Body of pancreas (tissue), 4 donors: ENCODE data around the gene FIBCD1.

Experiments
- CTCF ChIP-seq, 7 experiments: fragments of 450-650 bp in 4 of 7; fragments of 200-600 bp in 3 of 7; sonication (generic) in 3 of 7; IDR thresholded peaks; one replicate each; pipeline ENCODE4 v1.5.1; 2016 to 2019; ENCODE audit warnings: antibody characterized with exemption in 7 of 7
- POLR2A ChIP-seq, 3 donors: fragments of 450-650 bp; IDR thresholded peaks; one replicate each; pipeline ENCODE4 v1.6.1; 2016; ENCODE audit warnings: antibody characterized with exemption in 3 of 3, mild to moderate bottlenecking in 2 of 3

GRCh38 chr9:130949188-130950038, 10.4 kb upstream of the FIBCD1 start:
- TF ChIP-seq CTCF (IDR thresholded peaks at IDR 0.05) (no peak), POLR2A (IDR thresholded peaks at IDR 0.05) (no peak)
